Ectodermal cell (in vitro differentiated cells): Measurements from ENCODE around the gene PPRC1.
A peak's percentile ranks its signal among the peaks of the same experiment; 100 is the strongest.

Experiments used
- H3K27ac ChIP-seq: 2 replicates; pipeline ENCODE4 v1.7.0; 2013; ENCODE audit warnings: mild to moderate bottlenecking, low read depth, low read length; ENCODE audit not compliant: insufficient read depth, poor library complexity, severe bottlenecking
- H3K27me3 ChIP-seq: 2 replicates; pipeline ENCODE4 v1.7.0; 2013; ENCODE audit warnings: mild to moderate bottlenecking, low read length; ENCODE audit not compliant: insufficient read depth, control insufficient read depth, poor library complexity, severe bottlenecking
- H3K36me3 ChIP-seq: one replicate; pipeline ENCODE4 v1.7.0; 2013; ENCODE audit warnings: low read length; ENCODE audit not compliant: control insufficient read depth, insufficient read depth
- H3K4me1 ChIP-seq: one replicate; pipeline ENCODE4 v1.7.0; 2013; ENCODE audit warnings: low read length; ENCODE audit not compliant: control insufficient read depth, insufficient read depth
- H3K4me3 ChIP-seq: 2 replicates; pipeline ENCODE4 v1.7.0; 2013; ENCODE audit warnings: low read depth, low read length, control low read depth; ENCODE audit not compliant: insufficient read depth
- H3K9me3 ChIP-seq: 2 replicates; pipeline ENCODE4 v1.7.0; 2013; ENCODE audit warnings: mild to moderate bottlenecking, low read length, moderate library complexity; ENCODE audit not compliant: control insufficient read depth
- WGBS, 2 experiments: methylation state at CpG; one replicate each; pipeline ENCODE4 v1.1.7; 2013; ENCODE audit warnings: missing lambda C conversion rate in 2 of 2; 5-methylcytosine and 5-hydroxymethylcytosine counted together

The PPRC1 gene

DNA sequence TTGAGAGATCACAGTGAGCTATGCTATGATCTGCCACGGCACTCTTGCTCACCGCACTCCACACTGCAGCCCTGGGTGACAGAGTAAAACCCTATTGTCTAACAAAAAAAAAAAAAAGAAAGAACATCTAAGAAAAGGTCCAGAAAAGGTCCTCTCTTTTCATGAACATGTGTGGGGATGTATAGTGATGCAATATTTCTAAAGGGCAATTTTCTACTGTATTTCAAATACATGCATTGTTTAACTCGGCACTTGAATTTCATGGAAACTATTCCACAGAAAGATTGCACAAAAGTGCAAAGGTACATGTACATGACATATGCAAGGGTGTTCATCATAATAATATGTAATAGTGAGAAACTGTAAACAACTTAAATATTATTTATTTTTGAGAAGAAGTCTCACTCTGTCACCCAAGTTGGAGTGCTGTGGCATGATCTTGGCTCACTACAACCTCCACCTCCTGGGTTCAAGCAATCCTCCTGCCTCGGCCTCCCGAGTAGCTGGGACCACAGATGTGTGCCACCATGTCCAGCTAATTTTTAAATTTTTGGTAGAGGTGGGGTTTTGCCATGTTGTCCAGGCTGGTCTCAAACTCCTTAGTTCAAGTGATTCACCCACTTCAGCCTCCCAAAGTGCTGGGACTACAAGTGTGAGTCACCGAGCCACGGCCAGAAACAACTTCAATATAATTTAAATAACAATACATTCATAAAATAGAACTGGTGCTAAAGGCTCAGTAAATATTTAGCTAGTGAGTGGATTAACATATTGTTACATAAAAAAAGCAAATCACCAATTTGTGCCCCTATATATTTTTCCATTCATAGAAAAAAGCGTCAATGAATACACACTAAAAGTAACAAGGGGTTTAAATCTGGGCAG lies 1.3 kb upstream of the PPRC1 start:
- 76 to 91% methylated on average over 6 to 7 of the region's 8 CpGs for WGBS, 2 experiments
- H3K27ac ChIP-seq: no peak overlapping the region
- H3K36me3 ChIP-seq: no peaks in the 10 kb centered on the region
- peaks cover 17% of the 10 kb centered on the region for H3K4me1 ChIP-seq
- no peaks in the 10 kb centered on the region for H3K9me3 ChIP-seq
- no peaks in the 10 kb centered on the region for H3K27me3 ChIP-seq
- no peak overlapping the region for H3K4me3 ChIP-seq

GRCh38 chr10:102132193-102132562 lies 662 bp upstream of the PPRC1 start:
- Histone ChIP-seq H3K9me3 (no peaks in the 10 kb centered on the region), H3K4me1 (peaks cover 17% of the 10 kb centered on the region), H3K4me3 (peak overlapping the region; percentile 94), H3K36me3 (no peaks in the 10 kb centered on the region), H3K27me3 (no peaks in the 10 kb centered on the region), H3K27ac (no peak overlapping the region)
- WGBS, 2 experiments: 39 to 45% methylated on average over 8 of the region's 8 CpGs

DNA sequence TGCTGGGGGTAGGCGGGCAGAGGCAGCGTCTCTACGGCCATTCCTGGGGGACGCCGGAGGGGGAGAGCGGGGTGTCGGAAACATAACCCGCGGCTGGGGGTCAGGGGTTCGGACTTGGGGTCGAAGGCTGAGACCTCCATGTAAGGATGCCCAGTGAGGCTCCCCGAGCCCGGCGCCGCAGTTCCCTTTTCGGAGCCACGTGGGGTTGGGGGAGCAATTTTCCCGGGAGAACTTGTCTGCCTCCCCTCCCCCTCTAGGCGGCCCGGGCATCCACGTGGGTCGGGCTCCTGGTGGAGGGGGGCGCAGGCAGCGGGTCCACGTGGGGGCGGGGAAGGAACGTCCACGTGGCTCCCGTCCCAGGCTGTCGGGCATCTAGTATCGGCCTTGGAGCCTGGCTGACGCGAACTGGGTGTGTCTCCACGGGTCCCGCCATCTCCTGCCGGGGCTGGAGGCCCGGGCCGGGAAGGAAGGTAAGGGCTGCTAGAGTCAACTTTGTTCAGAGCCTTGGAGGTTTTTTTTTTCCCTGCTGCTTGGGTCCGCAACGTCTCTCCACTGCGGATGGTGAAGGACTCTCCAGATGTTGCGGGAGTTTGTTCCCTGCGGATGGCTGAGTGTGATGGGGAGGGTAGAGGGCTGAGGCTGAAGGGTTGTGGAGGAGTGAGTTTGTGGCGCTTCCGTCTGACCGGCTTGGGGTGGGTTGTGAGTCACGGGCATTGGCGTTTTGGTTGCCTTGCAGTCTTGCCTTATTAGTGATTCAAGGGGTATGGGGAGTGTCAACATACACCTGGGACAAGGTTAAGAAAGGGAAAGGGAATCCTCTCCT lies 744 bp downstream of the PPRC1 start:
- Histone ChIP-seq H3K36me3 (peaks cover 13% of the 10 kb centered on the region), H3K9me3 (no peaks in the 10 kb centered on the region), H3K4me1 (peaks cover 17% of the 10 kb centered on the region), H3K27ac (peak overlapping the region; percentile 70), H3K27me3 (no peaks in the 10 kb centered on the region), H3K4me3 (peak overlapping the region; percentile 94)
- WGBS, 2 experiments: 1% methylated on average over 48 of the region's 48 CpGs

- H3K27ac ChIP-seq: no peak overlapping the region
- H3K4me3 ChIP-seq: peak overlapping the region; percentile 94
- H3K9me3 ChIP-seq: no peaks in the 10 kb centered on the region
- 66 to 79% methylated on average over 2 of the region's 2 CpGs for WGBS, 2 experiments
- peaks cover 17% of the 10 kb centered on the region for H3K4me1 ChIP-seq
- H3K27me3 ChIP-seq: no peaks in the 10 kb centered on the region
- peaks cover 21% of the 10 kb centered on the region for H3K36me3 ChIP-seq
Observed at GRCh38 chr10:102134416-102134815, 1.6 kb downstream of the PPRC1 start.

DNA sequence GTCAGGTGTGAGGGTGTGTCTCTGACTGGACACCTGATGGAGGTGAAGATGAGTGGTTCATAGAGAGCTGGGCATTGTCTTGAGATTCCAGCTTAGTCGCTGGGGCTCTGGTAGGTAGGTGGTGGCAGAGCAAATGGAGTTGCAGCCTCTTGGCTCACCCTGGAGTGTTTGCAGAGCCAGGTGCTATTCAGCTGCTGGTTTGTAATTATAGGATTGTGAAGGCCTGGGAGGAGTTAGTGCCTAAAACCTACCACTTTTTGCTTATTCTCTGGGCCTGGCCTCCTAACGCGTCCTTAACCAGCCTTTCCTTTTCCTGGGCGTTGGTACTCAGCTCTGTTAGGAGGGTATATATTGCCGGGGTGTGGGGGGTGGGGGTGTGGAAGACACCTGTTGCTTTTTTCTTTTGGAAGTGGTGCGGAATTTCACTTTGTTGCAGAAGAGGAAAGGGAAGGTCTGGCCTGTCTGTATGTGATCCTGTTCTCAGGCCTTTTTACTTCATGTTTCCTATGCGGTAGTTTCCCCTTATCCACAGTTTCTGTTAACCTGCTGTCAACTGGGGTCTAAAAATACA lies 3.2 kb downstream of the PPRC1 start:
- H3K27me3 ChIP-seq: no peaks in the 10 kb centered on the region
- peaks cover 17% of the 10 kb centered on the region for H3K4me1 ChIP-seq
- 89 to 93% methylated on average over 7 of the region's 7 CpGs for WGBS, 2 experiments
- no peaks in the 10 kb centered on the region for H3K9me3 ChIP-seq
- peaks cover 34% of the 10 kb centered on the region for H3K36me3 ChIP-seq
- no peak overlapping the region for H3K4me3 ChIP-seq
- H3K27ac ChIP-seq: no peak overlapping the region

- no peaks in the 10 kb centered on the region for H3K9me3 ChIP-seq
- H3K36me3 ChIP-seq: peaks cover 54% of the 10 kb centered on the region
- H3K4me1 ChIP-seq: peaks cover 13% of the 10 kb centered on the region
- WGBS, 2 experiments: 96% methylated on average over 15 of the region's 15 CpGs
- H3K4me3 ChIP-seq: no peak overlapping the region
- no peaks in the 10 kb centered on the region for H3K27me3 ChIP-seq
- H3K27ac ChIP-seq: no peak overlapping the region
Observed at GRCh38 chr10:102139281-102140110, 6.7 kb downstream of the PPRC1 start.

- no peaks in the 10 kb centered on the region for H3K9me3 ChIP-seq
- H3K4me3 ChIP-seq: no peak overlapping the region
- WGBS, 2 experiments: 95 to 96% methylated on average over 4 of the region's 4 CpGs
- no peaks in the 10 kb centered on the region for H3K27me3 ChIP-seq
- H3K36me3 ChIP-seq: peaks cover 54% of the 10 kb centered on the region
- H3K4me1 ChIP-seq: peaks cover 7% of the 10 kb centered on the region
- H3K27ac ChIP-seq: no peak overlapping the region
Observed at GRCh38 chr10:102140218-102140617, 7.4 kb downstream of the PPRC1 start.

DNA sequence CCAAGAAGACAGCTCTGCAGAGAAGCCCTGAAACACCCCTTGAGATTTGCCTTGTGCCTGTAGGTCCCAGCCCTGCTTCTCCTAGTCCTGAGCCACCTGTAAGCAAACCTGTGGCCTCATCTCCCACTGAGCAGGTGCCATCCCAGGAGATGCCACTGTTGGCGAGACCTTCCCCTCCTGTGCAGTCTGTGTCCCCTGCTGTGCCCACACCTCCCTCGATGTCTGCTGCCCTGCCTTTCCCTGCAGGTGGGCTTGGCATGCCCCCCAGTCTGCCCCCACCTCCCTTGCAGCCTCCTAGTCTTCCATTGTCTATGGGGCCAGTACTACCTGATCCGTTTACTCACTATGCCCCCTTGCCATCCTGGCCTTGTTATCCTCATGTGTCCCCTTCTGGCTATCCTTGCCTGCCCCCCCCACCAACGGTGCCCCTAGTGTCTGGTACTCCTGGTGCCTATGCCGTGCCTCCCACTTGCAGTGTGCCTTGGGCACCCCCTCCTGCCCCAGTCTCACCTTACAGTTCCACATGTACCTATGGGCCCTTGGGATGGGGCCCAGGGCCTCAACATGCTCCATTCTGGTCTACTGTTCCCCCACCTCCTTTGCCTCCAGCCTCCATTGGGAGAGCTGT lies 8.2 kb downstream of the PPRC1 start:
- WGBS, 2 experiments: 93 to 95% methylated on average over 5 of the region's 5 CpGs
- H3K9me3 ChIP-seq: no peaks in the 10 kb centered on the region

DNA sequence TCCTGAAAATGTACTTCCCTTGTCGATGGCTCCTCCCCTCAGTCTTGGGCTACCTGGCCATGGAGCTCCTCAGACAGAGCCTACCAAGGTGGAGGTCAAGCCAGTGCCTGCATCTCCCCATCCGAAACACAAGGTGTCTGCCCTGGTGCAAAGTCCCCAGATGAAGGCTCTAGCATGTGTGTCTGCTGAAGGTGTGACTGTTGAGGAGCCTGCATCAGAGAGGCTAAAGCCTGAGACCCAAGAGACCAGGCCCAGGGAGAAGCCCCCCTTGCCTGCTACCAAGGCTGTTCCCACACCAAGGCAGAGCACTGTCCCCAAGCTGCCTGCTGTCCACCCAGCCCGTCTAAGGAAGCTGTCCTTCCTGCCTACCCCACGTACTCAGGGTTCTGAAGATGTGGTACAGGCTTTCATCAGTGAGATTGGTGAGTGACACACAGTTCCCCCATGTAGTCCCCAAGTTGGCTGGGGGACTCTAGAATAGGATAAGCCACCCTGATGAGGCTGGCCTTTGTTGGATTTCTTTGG lies 8.8 kb downstream of the PPRC1 start:
- H3K4me1 ChIP-seq: no peaks in the 10 kb centered on the region
- H3K4me3 ChIP-seq: no peak overlapping the region
- H3K27me3 ChIP-seq: no peaks in the 10 kb centered on the region
- H3K27ac ChIP-seq: no peak overlapping the region
- no peaks in the 10 kb centered on the region for H3K9me3 ChIP-seq
- H3K36me3 ChIP-seq: peaks cover 54% of the 10 kb centered on the region
- 93 to 98% methylated on average over 4 of the region's 4 CpGs for WGBS, 2 experiments

More for the DNA sequence above, 8.2 kb downstream of the PPRC1 start:
- no peak overlapping the region for H3K27ac ChIP-seq
- H3K4me3 ChIP-seq: no peak overlapping the region
- no peaks in the 10 kb centered on the region for H3K27me3 ChIP-seq
- H3K36me3 ChIP-seq: peaks cover 54% of the 10 kb centered on the region
- H3K4me1 ChIP-seq: peaks cover 2% of the 10 kb centered on the region
